Prostate gland (tissue), 2 donors: Measurements from ENCODE around the gene HMX3. TPM values are rescaled to one million over a fixed set of nuclear protein-coding genes. Genes with fewer than 3 reads are reported as not detected.

ENCODE experiments used
- DNase-seq: peaks from one replicate; pipeline ENCODE4 v3.0.0-alpha.2; 2019; ENCODE audit warnings: low spot score
- H3K27ac ChIP-seq, 2 donors: fragments of 200-600 bp; sonication (generic); 2 replicates each; pipeline ENCODE4 v1.5.1; 2017 to 2019
- H3K27me3 ChIP-seq: fragments of 200-600 bp; sonication (generic); replicated peaks from 2 replicates; pipeline ENCODE4 v1.5.1; 2019; ENCODE audit not compliant: insufficient read depth
- H3K36me3 ChIP-seq, 2 donors: fragments of 200-600 bp; sonication (generic); 1 replicate in 1 of 2; 2 replicates in 1 of 2; pipeline versions ENCODE4 v1.5.1 to v1.8.1; 2017 to 2019
- H3K4me1 ChIP-seq: fragments of 200-600 bp; sonication (generic); replicated peaks from 2 replicates; pipeline ENCODE4 v1.5.1; 2019
- H3K4me3 ChIP-seq, 2 donors: fragments of 200-600 bp; sonication (generic); 2 replicates each; pipeline ENCODE4 v1.5.1; 2017 to 2019
- H3K9me3 ChIP-seq: fragments of 200-600 bp; sonication (generic); 2 replicates; pipeline ENCODE4 v1.5.1; 2017
- POLR2A ChIP-seq: fragments of 450-650 bp; IDR thresholded peaks from one replicate; pipeline ENCODE4 v1.6.1; 2016; ENCODE audit warnings: antibody characterized with exemption, mild to moderate bottlenecking
- POLR2AphosphoS5 ChIP-seq: sonication (generic); formaldehyde crosslinking; IDR thresholded peaks from one replicate; pipeline ENCODE4 v1.6.1; 2017; ENCODE audit warnings: antibody characterized with exemption
- WGBS: methylation state at CpG from one replicate; pipeline ENCODE4 v1.1.5; 2018; 5-methylcytosine and 5-hydroxymethylcytosine counted together
- intact Hi-C: fragments of 100-400 bp; cut with DNase I; formaldehyde crosslinking; loops from one replicate; pipeline ENCODE4 v1.14.2; 2022
- total RNA-seq, 2 donors: library from RNA; depleted of rRNA; stranded (reverse); fragments of >200 nt; gene quantifications; one replicate each; pipeline ENCODE4 v1.1.0, GENCODE V29; 2016
- TF ChIP-seq, protein P1 (sequence below), 4 experiments: fragments of 200-600 bp in 2 of 4; fragments of 450-650 bp in 2 of 4; sonication (generic) in 2 of 4; IDR thresholded peaks; 1 replicate in 3 of 4; 2 replicates in 1 of 4; pipeline ENCODE4 v1.5.1; 2016 to 2019; ENCODE audit warnings: antibody characterized with exemption in 4 of 4, mild to moderate bottlenecking in 2 of 4, moderate library complexity in 2 of 4

HMX3 gene
- total RNA-seq, 2 donors from 2014 or later, result not detected

- Histone ChIP-seq H3K36me3 (no peaks in the 10 kb centered on the region), H3K4me3 (no peak overlapping the region), H3K9me3 (no peaks in the 10 kb centered on the region), H3K27me3 (peaks cover 86% of the 10 kb centered on the region), H3K4me1 (peaks cover 6% of the 10 kb centered on the region), H3K27ac (no peak overlapping the region)
- 17% methylated on average over 24 of the region's 24 CpGs for WGBS
- no peak for DNase-seq
- TF ChIP-seq, protein P1, sequence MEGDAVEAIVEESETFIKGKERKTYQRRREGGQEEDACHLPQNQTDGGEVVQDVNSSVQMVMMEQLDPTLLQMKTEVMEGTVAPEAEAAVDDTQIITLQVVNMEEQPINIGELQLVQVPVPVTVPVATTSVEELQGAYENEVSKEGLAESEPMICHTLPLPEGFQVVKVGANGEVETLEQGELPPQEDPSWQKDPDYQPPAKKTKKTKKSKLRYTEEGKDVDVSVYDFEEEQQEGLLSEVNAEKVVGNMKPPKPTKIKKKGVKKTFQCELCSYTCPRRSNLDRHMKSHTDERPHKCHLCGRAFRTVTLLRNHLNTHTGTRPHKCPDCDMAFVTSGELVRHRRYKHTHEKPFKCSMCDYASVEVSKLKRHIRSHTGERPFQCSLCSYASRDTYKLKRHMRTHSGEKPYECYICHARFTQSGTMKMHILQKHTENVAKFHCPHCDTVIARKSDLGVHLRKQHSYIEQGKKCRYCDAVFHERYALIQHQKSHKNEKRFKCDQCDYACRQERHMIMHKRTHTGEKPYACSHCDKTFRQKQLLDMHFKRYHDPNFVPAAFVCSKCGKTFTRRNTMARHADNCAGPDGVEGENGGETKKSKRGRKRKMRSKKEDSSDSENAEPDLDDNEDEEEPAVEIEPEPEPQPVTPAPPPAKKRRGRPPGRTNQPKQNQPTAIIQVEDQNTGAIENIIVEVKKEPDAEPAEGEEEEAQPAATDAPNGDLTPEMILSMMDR (IDR thresholded peaks at IDR 0.05), result no peak
- no peak for TF ChIP-seq POLR2A
- no peak for TF ChIP-seq POLR2AphosphoS5
- intact Hi-C loops, result loop anchor here (10.0 kb wide), 1 partner anchor 1258 kb away; no protein-coding TSS in a partner anchor
Observed at GRCh38 chr10:123146894-123147634, 11.3 kb downstream of the HMX3 start.

- no peak within 1 kb of the TSS for H3K4me3 ChIP-seq
- 2% methylated on average over 64 of the region's 64 CpGs for WGBS
- intact Hi-C loops, result loop anchor here (10.0 kb wide), 1 partner anchor 1257 kb away; no protein-coding TSS in a partner anchor
- H3K36me3 ChIP-seq, result no peaks in the 10 kb centered on the region
- no peak for TF ChIP-seq POLR2A
- TF ChIP-seq, protein P1 (IDR thresholded peaks at IDR 0.05), result no peak
- no peak for TF ChIP-seq POLR2AphosphoS5
- H3K27ac ChIP-seq, result no peak within 1 kb of the TSS
- H3K27me3 ChIP-seq, result peaks cover 79% of the 10 kb centered on the region
- peaks cover 6% of the 10 kb centered on the region for H3K4me1 ChIP-seq
- no peaks in the 10 kb centered on the region for H3K9me3 ChIP-seq
- no peak for DNase-seq
Observed at GRCh38 chr10:123147635-123148413, 12.1 kb downstream of the HMX3 start, which contains the start of gene HMX2. HMX2 (plus strand) TSS chr10:123148136; CDS start chr10:123148379, 243 bp downstream.

DNA sequence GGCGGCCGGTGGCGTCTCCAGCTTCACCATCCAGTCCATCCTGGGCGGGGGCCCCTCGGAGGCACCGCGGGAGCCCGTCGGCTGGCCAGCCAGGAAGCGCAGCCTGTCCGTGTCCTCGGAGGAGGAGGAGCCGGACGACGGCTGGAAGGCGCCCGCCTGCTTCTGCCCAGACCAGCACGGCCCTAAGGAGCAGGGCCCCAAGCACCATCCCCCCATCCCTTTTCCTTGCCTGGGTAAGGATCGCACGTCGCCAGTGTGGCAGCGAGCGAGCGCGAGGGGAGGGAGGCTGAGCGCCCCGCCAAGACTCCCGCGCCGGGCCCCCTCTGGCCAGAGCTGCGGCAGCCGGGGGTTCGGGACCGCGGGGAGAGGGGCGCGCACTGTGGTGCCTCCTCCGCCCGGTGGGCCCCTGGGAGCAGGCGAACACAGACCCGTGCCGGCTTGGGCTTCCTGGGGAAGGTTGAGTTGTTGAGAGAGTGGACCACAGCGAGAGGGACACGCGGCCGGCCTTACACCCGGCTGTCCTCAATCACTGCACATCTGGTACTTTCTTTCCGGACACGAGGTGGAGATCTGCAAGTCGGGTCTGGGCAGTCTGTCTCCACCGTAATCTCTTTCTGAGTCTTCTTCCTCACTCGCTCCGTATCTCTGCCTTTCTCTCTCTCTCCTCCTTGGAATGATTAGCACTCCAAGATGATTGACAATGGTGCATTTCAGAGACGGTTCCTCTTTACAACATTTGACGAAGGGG lies 12.8 kb downstream of the HMX3 start:
- no peak overlapping the region for H3K4me3 ChIP-seq
- intact Hi-C loops, result loop anchor here (10.0 kb wide), 1 partner anchor 1256 kb away; no protein-coding TSS in a partner anchor
- WGBS, result 2% methylated on average over 55 of the region's 55 CpGs

GRCh38 chr10:123149162-123149567 lies 13.4 kb downstream of the HMX3 start:
- 7% methylated on average over 12 of the region's 12 CpGs for WGBS
- intact Hi-C loops, result loop anchor here (10.0 kb wide), 1 partner anchor 1256 kb away; no protein-coding TSS in a partner anchor
- Histone ChIP-seq H3K36me3 (no peaks in the 10 kb centered on the region), H3K4me3 (no peak overlapping the region), H3K9me3 (no peaks in the 10 kb centered on the region), H3K4me1 (peaks cover 6% of the 10 kb centered on the region), H3K27me3 (peaks cover 65% of the 10 kb centered on the region), H3K27ac (no peak overlapping the region)
- TF ChIP-seq POLR2A (no peak), POLR2AphosphoS5 (no peak)
- TF ChIP-seq, protein P1 (IDR thresholded peaks at IDR 0.05), result no peak
- no peak for DNase-seq

More for the DNA sequence above, 12.8 kb downstream of the HMX3 start:
- Histone ChIP-seq H3K4me1 (peaks cover 6% of the 10 kb centered on the region), H3K9me3 (no peaks in the 10 kb centered on the region), H3K27me3 (peaks cover 71% of the 10 kb centered on the region), H3K27ac (no peak overlapping the region), H3K36me3 (no peaks in the 10 kb centered on the region)
- no peak for TF ChIP-seq POLR2AphosphoS5
- TF ChIP-seq POLR2A, result no peak
- TF ChIP-seq, protein P1 (IDR thresholded peaks at IDR 0.05), result no peak
- no peak for DNase-seq
